ENCODE results near the gene FHAD1. TPM values are rescaled to one million over a fixed set of nuclear protein-coding genes. Genes with fewer than 3 reads are reported as not detected.

FHAD1 gene
- total RNA-seq, 4 donors from 2014 or later, result 1.6 TPM; not detected in 3

GRCh38 chr1:15279576-15280230, 32.7 kb downstream of the FHAD1 start:
- Histone ChIP-seq H3K4me1 (peaks cover 18% of the 10 kb centered on the region), H3K27me3 (no peaks in the 10 kb centered on the region), H3K36me3 (no peaks in the 10 kb centered on the region), H3K27ac (no peak overlapping the region), H3K9me3 (no peaks in the 10 kb centered on the region), H3K4me3 (no peak overlapping the region)
- TF ChIP-seq CTCF (IDR thresholded peaks at IDR 0.05) (no peak), POLR2A (IDR thresholded peaks at IDR 0.05) (no peak), POLR2AphosphoS5 (IDR thresholded peaks at IDR 0.05) (no peak), EP300 (IDR thresholded peaks at IDR 0.05) (no peak)
- 68% methylated on average over 10 of the region's 10 CpGs for WGBS
- DNase-seq (ENCODE audit: low spot score in 2 of 2), result peak in 1 of 2 donors; percentile 23

- Histone ChIP-seq H3K9me3 (no peaks in the 10 kb centered on the region), H3K36me3 (no peaks in the 10 kb centered on the region), H3K27me3 (no peaks in the 10 kb centered on the region), H3K4me3 (no peak overlapping the region), H3K4me1 (peaks cover 25% of the 10 kb centered on the region), H3K27ac (no peak overlapping the region)
- 92% methylated on average over 10 of the region's 10 CpGs for WGBS
- peak in 1 of 2 donors; percentile 21 for DNase-seq (ENCODE audit: low spot score in 2 of 2)
- TF ChIP-seq POLR2AphosphoS5 (IDR thresholded peaks at IDR 0.05) (no peak), EP300 (IDR thresholded peaks at IDR 0.05) (no peak), POLR2A (IDR thresholded peaks at IDR 0.05) (no peak), CTCF (IDR thresholded peaks at IDR 0.05) (no peak)
These were observed 33.4 kb downstream of the FHAD1 start for GRCh38 chr1:15280416-15280815.

- H3K9me3 ChIP-seq, result no peaks in the 10 kb centered on the region
- peak in 1 of 2 donors; percentile 47 for DNase-seq (ENCODE audit: low spot score in 2 of 2)
- H3K27me3 ChIP-seq, result no peaks in the 10 kb centered on the region
- H3K27ac ChIP-seq, result no peak overlapping the region
- TF ChIP-seq POLR2A (IDR thresholded peaks at IDR 0.05), result no peak
- TF ChIP-seq EP300 (IDR thresholded peaks at IDR 0.05), result no peak
- no peak for TF ChIP-seq POLR2AphosphoS5 (IDR thresholded peaks at IDR 0.05)
- H3K36me3 ChIP-seq, result no peaks in the 10 kb centered on the region
- WGBS, result 68% methylated on average over 2 of the region's 2 CpGs
- peaks cover 25% of the 10 kb centered on the region for H3K4me1 ChIP-seq
- H3K4me3 ChIP-seq, result no peak overlapping the region
These were observed 35.0 kb downstream of the FHAD1 start for GRCh38 chr1:15282038-15282437.

- H3K27ac ChIP-seq, result peak overlapping the region; percentile 56
These were observed 35.9 kb downstream of the FHAD1 start for GRCh38 chr1:15282810-15283474.

GRCh38 chr1:15283526-15283925, 36.5 kb downstream of the FHAD1 start:
- TF ChIP-seq POLR2A (IDR thresholded peaks at IDR 0.05) (no peak), CTCF (IDR thresholded peaks at IDR 0.05) (peak; percentile 38 to 52), POLR2AphosphoS5 (IDR thresholded peaks at IDR 0.05) (no peak), EP300 (IDR thresholded peaks at IDR 0.05) (no peak)
- no peaks in the 10 kb centered on the region for H3K9me3 ChIP-seq
- peak in 1 of 2 donors; percentile 54 for DNase-seq (ENCODE audit: low spot score in 2 of 2)
- no peaks in the 10 kb centered on the region for H3K27me3 ChIP-seq
- H3K4me3 ChIP-seq, result no peak overlapping the region
- peaks cover 25% of the 10 kb centered on the region for H3K4me1 ChIP-seq
- H3K27ac ChIP-seq, result peak overlapping the region; percentile 56
- no peaks in the 10 kb centered on the region for H3K36me3 ChIP-seq
- WGBS, result 60% methylated on average over 2 of the region's 2 CpGs

More at GRCh38 chr1:15282810-15283474, 35.9 kb downstream of the FHAD1 start:
- no peak for TF ChIP-seq POLR2A (IDR thresholded peaks at IDR 0.05)
- no peak for TF ChIP-seq POLR2AphosphoS5 (IDR thresholded peaks at IDR 0.05)
- TF ChIP-seq CTCF (IDR thresholded peaks at IDR 0.05), result no peak
- TF ChIP-seq EP300 (IDR thresholded peaks at IDR 0.05), result no peak
- H3K27me3 ChIP-seq, result no peaks in the 10 kb centered on the region
- peaks cover 25% of the 10 kb centered on the region for H3K4me1 ChIP-seq
- no peaks in the 10 kb centered on the region for H3K9me3 ChIP-seq
- no peaks in the 10 kb centered on the region for H3K36me3 ChIP-seq
- 62% methylated on average over 7 of the region's 7 CpGs for WGBS
- peak in 1 of 2 donors; percentile 54 for DNase-seq (ENCODE audit: low spot score in 2 of 2)
- H3K4me3 ChIP-seq, result no peak overlapping the region
